ENCODE results near the gene ALDH1L1.
A peak's percentile ranks its signal among the peaks of the same experiment; 100 is the strongest.

ALDH1L1 gene

DNA sequence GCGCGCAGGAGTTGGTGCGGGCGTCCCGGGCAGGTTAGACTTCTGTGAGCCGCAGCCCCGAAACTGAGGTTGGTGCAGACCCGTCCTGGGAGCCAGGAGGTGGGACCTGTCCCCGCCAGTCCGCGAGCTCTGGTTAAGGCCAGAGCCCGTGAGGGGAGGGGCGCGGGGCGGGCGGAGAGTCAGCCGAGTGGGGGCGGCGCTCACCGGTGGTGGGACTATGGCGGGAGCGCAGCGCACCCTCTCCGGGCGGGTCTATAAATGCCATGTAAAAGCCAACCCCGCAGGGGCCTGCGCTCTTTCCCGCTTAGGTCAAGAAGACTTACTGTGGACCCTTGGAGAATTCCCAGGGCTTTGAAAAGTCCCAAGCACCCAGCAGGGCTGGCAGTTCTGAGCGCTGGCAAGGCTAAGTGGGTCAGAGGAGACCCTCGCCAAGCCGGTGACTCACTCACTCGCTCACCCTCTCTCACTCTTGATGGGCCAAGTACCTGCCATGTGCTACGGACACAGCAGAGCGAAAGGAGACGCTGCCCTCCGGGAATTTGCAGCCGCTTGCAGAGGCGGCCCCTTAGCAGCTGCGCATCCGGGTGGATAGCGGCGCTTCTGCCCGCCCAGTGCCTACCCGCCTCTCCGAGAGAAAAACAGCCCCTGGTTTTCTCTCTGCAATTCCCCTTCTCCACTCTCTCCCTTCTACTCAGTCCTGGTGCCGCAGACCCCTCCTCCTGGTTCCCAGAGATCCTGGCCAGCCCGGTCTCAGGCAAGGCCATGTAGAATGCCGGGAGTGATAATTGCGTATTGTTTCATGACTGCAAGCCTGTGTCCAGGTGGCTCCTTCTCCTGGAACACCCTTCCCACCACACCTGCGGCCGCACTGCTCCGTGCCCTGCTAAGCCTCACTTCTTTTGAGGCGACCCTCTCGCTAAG is at the start of gene ALDH1L1:
TSS of gene ALDH1L1 (minus strand) at position 110 of the 921 bp plus-strand sequence. CDS start 19,607 bp downstream, outside the sequence.
- Mint-ChIP-seq H3K4me1 (peaks cover 18% of the 10 kb centered on the region), H3K27ac (peak within 1 kb of the TSS in 1 of 3 experiments; percentile 68), H3K27me3 (ENCODE audit: low read depth) (peaks cover 63% of the 10 kb centered on the region), H3K9me3 (no peaks in the 10 kb centered on the region), H3K4me3 (peak within 1 kb of the TSS; percentile 78 to 86 (median 85)), H3K36me3 (ENCODE audit: low read depth) (no peaks in the 10 kb centered on the region)
- TF ChIP-seq CTCF (IDR thresholded peaks at IDR 0.05; ENCODE audit: unreplicated experiment in 3 of 3) = no peak

DNA sequence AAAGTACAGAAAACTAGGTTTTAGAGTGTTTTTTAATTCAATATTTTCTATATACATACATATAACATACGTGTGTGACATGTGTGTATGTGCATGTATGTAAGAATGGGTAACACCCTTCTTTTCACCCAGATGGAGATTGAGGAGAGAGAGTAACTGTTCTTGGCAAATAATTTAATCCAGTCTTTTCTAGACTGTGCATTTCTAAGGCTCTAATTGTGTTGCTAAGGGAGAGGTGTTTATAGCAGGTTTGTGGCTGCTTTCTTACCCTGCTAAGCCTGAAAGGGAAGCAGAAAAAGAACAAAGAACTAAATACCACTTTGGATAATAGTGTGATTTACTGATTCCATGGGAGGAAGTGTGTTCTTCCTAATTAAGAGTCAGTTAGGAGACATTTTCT is 46.0 kb upstream of the ALDH1L1 start:
- no peak for TF ChIP-seq CTCF (IDR thresholded peaks at IDR 0.05; ENCODE audit: unreplicated experiment in 3 of 3)
- H3K36me3 Mint-ChIP-seq (ENCODE audit: low read depth) = no peaks in the 10 kb centered on the region
- peaks cover 26% of the 10 kb centered on the region for H3K9me3 Mint-ChIP-seq
- no peaks in the 10 kb centered on the region for H3K4me1 Mint-ChIP-seq
- H3K27me3 Mint-ChIP-seq (ENCODE audit: low read depth) = no peaks in the 10 kb centered on the region
- no peak overlapping the region for H3K27ac Mint-ChIP-seq
- no peak overlapping the region for H3K4me3 Mint-ChIP-seq

DNA sequence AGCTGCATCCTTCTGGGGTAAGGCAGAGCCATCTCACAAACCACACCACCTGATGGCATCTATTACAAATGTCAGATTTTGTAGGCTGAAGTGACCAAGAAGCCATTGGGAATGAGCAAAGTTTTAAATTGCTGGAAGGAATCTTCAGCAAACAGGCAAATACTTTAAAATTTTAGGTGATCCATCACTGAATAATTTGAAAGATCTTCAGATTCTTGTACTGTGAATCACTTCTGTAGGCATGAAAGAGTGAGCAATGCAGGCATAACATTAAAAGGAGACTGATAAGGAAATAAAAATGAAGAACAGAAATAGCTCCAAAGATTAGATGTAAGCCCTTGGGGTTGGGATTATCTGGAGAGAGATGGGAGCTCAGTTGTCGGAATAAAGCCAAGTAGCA is 36.0 kb upstream of the ALDH1L1 start:
- no peaks in the 10 kb centered on the region for H3K36me3 Mint-ChIP-seq (ENCODE audit: low read depth)
- peaks cover 21% of the 10 kb centered on the region for H3K9me3 Mint-ChIP-seq
- H3K27ac Mint-ChIP-seq = no peak overlapping the region
- H3K4me1 Mint-ChIP-seq = peaks cover 6% of the 10 kb centered on the region
- peaks cover 40% of the 10 kb centered on the region for H3K27me3 Mint-ChIP-seq (ENCODE audit: low read depth)
- no peak for TF ChIP-seq CTCF (IDR thresholded peaks at IDR 0.05; ENCODE audit: unreplicated experiment in 3 of 3)
- no peak overlapping the region for H3K4me3 Mint-ChIP-seq

DNA sequence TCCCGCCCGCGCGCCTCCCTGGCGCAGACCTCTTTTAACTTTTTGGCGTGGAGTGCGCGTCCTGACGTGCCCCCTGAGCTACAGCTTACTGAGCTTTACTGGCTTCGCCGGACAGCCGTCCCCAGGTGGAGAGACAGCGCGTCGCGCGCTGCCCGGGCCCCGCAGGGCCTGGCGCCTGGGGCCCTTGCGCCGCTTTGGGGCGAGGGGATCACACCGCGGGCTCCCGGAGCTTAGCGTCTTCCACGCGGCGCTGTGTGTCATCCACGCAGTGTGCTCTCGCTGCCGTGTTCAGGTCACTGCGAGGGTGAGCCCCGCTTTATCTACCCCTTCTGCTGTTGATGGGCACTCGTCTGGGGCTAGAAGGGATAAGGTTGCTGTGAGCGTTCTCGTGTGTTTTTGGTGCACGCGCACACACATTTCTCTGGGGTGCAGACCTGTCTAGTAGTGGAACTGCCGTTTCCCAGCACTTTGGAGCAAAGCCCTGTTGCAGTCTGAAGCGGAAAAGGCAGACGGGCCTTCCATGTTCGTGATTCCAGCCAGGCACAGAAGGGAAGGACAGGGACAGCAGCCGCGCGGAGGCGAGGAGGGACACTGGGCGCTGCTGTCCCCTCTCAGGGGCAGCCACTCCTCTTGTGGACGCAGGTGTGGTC is 33.1 kb upstream of the ALDH1L1 start:
- Mint-ChIP-seq H3K4me3 (peak overlapping the region; percentile 81 to 88 (median 86)), H3K36me3 (ENCODE audit: low read depth) (no peaks in the 10 kb centered on the region), H3K4me1 (peaks cover 6% of the 10 kb centered on the region), H3K27me3 (ENCODE audit: low read depth) (peaks cover 48% of the 10 kb centered on the region), H3K9me3 (peaks cover 5% of the 10 kb centered on the region), H3K27ac (peak overlapping the region; percentile 45 to 87 (median 71))
- TF ChIP-seq CTCF (IDR thresholded peaks at IDR 0.05; ENCODE audit: unreplicated experiment in 3 of 3) = no peak

DNA sequence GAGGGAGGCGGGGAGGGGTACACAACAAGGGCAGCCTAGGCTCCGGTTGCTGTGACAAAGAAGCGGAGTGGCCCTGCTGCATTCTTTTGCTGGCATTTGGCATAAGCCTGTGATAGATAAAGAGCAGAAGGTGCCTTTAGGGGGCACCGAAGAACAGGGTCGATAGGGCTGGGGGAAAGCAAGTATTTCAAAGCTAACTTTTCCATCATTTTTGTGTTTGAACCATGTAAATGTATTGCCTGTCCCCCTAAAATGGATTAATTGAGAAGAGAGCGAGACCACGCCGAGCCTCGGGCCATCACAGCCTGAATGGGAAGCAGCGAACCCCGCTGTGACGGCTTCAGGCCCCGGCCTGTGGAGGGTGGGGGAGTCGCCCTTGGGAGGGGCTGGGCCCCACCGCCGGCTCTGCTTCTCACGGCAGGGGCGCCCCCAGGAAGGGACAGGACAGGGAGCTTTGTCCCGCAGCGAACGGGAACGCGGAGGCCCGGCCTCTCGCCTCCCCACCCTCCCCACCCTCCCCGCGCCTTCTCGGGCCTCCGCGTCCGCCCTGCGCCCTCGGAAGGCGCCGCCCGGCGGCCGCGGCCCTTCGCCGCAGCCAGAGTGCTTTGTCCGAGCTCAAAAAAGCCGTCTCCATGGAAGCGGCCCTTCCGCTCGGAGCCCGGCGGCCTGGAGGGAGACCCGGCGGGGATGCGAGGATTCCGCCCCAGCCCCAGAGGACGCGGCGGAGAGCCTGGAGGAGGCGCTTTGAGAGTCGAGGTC is 32.4 kb upstream of the ALDH1L1 start:
- Mint-ChIP-seq H3K9me3 (peaks cover 5% of the 10 kb centered on the region), H3K27ac (peak overlapping the region; percentile 75 to 82 (median 81)), H3K36me3 (ENCODE audit: low read depth) (no peaks in the 10 kb centered on the region), H3K27me3 (ENCODE audit: low read depth) (peaks cover 48% of the 10 kb centered on the region), H3K4me1 (peaks cover 6% of the 10 kb centered on the region), H3K4me3 (peak overlapping the region; percentile 86 to 92 (median 90))
- peak; percentile 50 to 59 (median 51) for TF ChIP-seq CTCF (IDR thresholded peaks at IDR 0.05; ENCODE audit: unreplicated experiment in 3 of 3)

Measured in nephron (organoid).